ENCODE data around the gene FAM13C. TPM values are rescaled to one million over a fixed set of nuclear protein-coding genes. Genes with fewer than 3 reads are reported as not detected.

FAM13C gene
- total and polyA plus RNA-seq, 12 donors: 8.9 to 92.8 (median 34.1) TPM

DNA sequence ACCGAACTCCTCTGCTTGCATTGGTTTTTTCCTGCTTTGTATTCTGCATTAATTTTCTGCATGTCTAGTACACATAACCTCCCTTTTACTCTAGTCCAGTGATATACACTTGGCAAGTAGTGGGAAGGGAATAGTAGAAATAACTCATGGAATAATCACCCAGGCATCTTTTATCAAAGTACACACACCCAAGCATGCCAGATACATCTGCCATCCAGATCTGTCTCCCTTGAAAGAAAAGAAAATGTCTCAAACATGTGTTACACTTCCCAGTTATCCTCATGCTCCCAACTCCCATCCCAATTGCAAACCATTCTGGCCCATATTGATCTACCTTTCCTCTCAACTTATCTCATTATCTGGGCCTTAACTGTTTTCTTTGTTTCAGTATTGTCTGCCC lies 106.9 kb downstream of the FAM13C start:
- no peaks in the 10 kb centered on the region for H3K27me3 ChIP-seq
- TF ChIP-seq, protein P1, sequence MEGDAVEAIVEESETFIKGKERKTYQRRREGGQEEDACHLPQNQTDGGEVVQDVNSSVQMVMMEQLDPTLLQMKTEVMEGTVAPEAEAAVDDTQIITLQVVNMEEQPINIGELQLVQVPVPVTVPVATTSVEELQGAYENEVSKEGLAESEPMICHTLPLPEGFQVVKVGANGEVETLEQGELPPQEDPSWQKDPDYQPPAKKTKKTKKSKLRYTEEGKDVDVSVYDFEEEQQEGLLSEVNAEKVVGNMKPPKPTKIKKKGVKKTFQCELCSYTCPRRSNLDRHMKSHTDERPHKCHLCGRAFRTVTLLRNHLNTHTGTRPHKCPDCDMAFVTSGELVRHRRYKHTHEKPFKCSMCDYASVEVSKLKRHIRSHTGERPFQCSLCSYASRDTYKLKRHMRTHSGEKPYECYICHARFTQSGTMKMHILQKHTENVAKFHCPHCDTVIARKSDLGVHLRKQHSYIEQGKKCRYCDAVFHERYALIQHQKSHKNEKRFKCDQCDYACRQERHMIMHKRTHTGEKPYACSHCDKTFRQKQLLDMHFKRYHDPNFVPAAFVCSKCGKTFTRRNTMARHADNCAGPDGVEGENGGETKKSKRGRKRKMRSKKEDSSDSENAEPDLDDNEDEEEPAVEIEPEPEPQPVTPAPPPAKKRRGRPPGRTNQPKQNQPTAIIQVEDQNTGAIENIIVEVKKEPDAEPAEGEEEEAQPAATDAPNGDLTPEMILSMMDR (IDR thresholded peaks at IDR 0.05): no peak
- TF ChIP-seq POLR2A (IDR thresholded peaks at IDR 0.05): no peak
- peaks cover 0 to 20% of the 10 kb centered on the region in 2 donors for H3K36me3 ChIP-seq (replicated peaks in 1 of 2)
- intact Hi-C loops (cut with DNase I): loop anchor here in 1 of 2 donors (10.0 kb wide), 1 partner anchor 99 kb away; no protein-coding TSS in a partner anchor
- no peaks in the 10 kb centered on the region for H3K9me3 ChIP-seq (replicated peaks in 1 of 3)
- no peak overlapping the region for H3K27ac ChIP-seq
- no peak for DNase-seq
- peaks cover 0 to 9% of the 10 kb centered on the region in 2 donors for H3K4me1 ChIP-seq (replicated peaks in 1 of 2)
- 90 to 100% (median 96%) methylated on average over 1 of the region's 1 CpG for WGBS, 4 donors
- no peak overlapping the region for H3K4me3 ChIP-seq

DNA sequence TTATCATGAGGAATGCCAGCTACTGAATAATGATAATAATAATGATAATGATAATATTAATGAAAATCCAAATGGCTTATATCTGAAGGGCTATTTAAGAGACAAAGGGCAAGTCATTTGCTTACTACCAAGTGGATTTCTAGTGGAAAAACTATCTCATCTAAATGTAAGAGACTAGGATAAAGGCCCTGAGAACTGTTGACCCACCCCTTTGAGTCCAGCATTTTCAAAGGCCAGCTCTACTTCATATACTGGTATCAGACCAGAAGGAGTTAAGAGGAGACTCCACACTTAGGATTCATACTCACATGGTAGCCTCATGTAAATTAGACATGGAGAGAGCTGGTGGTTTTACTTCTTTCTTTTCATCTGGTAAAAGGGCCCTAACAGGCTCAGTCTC lies 109.9 kb downstream of the FAM13C start:
- no peak for TF ChIP-seq POLR2A (IDR thresholded peaks at IDR 0.05)
- TF ChIP-seq, protein P1 (IDR thresholded peaks at IDR 0.05): no peak
- Histone ChIP-seq H3K4me3 (no peak overlapping the region), H3K27ac (no peak overlapping the region), H3K36me3 (replicated peaks in 1 of 2) (peaks cover 0 to 23% of the 10 kb centered on the region in 2 donors), H3K9me3 (replicated peaks in 1 of 3) (no peaks in the 10 kb centered on the region), H3K27me3 (no peaks in the 10 kb centered on the region), H3K4me1 (replicated peaks in 1 of 2) (peaks cover 0 to 9% of the 10 kb centered on the region in 2 donors)
- no peak for DNase-seq
- intact Hi-C loops (cut with DNase I): loop anchor here in 1 of 2 donors (10.0 kb wide), 1 partner anchor 102 kb away; no protein-coding TSS in a partner anchor

DNA sequence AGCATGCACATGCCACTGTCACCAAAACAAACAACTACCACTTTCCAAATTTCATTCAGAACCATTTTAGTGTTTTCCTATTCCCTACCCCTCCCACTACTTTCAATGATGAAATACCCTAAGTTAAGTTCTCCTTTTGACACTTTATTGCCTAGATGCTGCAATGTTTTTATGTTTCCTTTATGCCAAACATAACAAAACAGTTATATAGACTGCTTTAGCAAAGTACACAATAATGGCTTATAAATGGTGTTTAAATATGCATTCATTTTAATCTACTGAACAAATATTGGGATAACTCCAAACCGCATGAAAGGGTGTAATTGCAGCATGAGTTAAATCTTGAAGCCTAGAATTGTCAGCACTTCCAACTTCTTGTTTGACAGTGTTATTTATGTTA lies 116.7 kb downstream of the FAM13C start:
- no peaks in the 10 kb centered on the region for H3K4me1 ChIP-seq (replicated peaks in 1 of 2)
- no peaks in the 10 kb centered on the region for H3K9me3 ChIP-seq (replicated peaks in 1 of 3)
- no peak overlapping the region for H3K4me3 ChIP-seq
- no peak for DNase-seq
- peaks cover 0 to 5% of the 10 kb centered on the region in 2 donors for H3K36me3 ChIP-seq (replicated peaks in 1 of 2)
- H3K27me3 ChIP-seq: no peaks in the 10 kb centered on the region
- TF ChIP-seq, protein P1 (IDR thresholded peaks at IDR 0.05): no peak
- no peak for TF ChIP-seq POLR2A (IDR thresholded peaks at IDR 0.05)
- intact Hi-C loops (cut with DNase I): loop anchor here (10.0 kb wide), 2 partner anchors 329 to 379 kb away; no protein-coding TSS in a partner anchor
- no peak overlapping the region for H3K27ac ChIP-seq
- 85 to 96% (median 93%) methylated on average over 1 of the region's 1 CpG for WGBS, 4 donors

DNA sequence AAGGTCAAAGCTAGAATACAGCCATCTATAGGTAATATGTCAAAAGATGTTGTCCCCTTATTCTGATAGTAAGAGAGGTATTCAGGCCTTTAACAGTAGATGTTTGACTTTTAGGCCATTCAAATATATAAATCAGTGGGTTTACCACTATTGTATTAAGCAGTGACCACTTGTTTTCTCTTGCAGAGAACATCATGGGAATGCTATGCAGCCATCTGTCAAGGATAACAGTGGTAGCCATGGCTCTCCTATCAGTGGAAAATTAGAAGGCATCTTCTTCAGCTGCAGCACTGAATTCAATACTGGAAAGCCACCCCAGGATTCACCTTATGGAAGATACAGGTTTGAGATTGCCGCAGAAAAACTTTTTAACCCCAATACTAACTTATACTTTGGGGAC lies 117.5 kb downstream of the FAM13C start:
- Histone ChIP-seq H3K4me3 (no peak overlapping the region), H3K27ac (no peak overlapping the region), H3K9me3 (replicated peaks in 1 of 3) (no peaks in the 10 kb centered on the region), H3K4me1 (replicated peaks in 1 of 2) (no peaks in the 10 kb centered on the region), H3K36me3 (replicated peaks in 1 of 2) (no peaks in the 10 kb centered on the region), H3K27me3 (no peaks in the 10 kb centered on the region)
- intact Hi-C loops (cut with DNase I): loop anchor here (5.0 to 10.0 kb wide), 3 partner anchors 293 to 380 kb away; no protein-coding TSS in a partner anchor
- DNase-seq: no peak
- WGBS, 4 donors: 90 to 98% (median 96%) methylated on average over 1 of the region's 1 CpG
- TF ChIP-seq, protein P1 (IDR thresholded peaks at IDR 0.05): no peak
- TF ChIP-seq POLR2A (IDR thresholded peaks at IDR 0.05): no peak
